Stimulated activated naive CD4-positive, alpha-beta T cell treated with Interleukin-2 at 50 U/mL for 16 hours (primary cell): Measurements from ENCODE around the gene TAGLN2.

Source experiments
- DNase-seq: peaks from one replicate; lab custom pipeline; 2025; lab: John Stamatoyannopoulos, UW

TAGLN2 gene

GRCh38 chr1:159949123-159949522 lies 23.8 kb upstream of the TAGLN2 start:
- DNase-seq, result no peak

- no peak for DNase-seq
These were observed 22.6 kb upstream of the TAGLN2 start for GRCh38 chr1:159947942-159948341.

GRCh38 chr1:159946242-159947187 lies 21.2 kb upstream of the TAGLN2 start:
- DNase-seq, result no peak

- peak; percentile 56 for DNase-seq
These were observed 20.4 kb upstream of the TAGLN2 start, which contains the start of gene IGSF9 for GRCh38 chr1:159945483-159946241. Gene IGSF9 (minus strand): TSS chr1:159945613. CDS start chr1:159943454, 2,159 bp downstream.

GRCh38 chr1:159944623-159945455 lies 19.5 kb upstream of the TAGLN2 start:
- no peak for DNase-seq

GRCh38 chr1:159943908-159944622 lies 18.8 kb upstream of the TAGLN2 start:
- DNase-seq, result no peak

GRCh38 chr1:159943278-159943640 lies 18.0 kb upstream of the TAGLN2 start:
- no peak for DNase-seq

- DNase-seq, result no peak
These were observed 17.4 kb upstream of the TAGLN2 start for GRCh38 chr1:159942632-159943277.

- no peak for DNase-seq
These were observed 16.6 kb upstream of the TAGLN2 start for GRCh38 chr1:159941591-159942560.

GRCh38 chr1:159941141-159941540 lies 15.8 kb upstream of the TAGLN2 start:
- DNase-seq, result no peak

- DNase-seq, result no peak
These were observed 14.8 kb upstream of the TAGLN2 start for GRCh38 chr1:159940006-159940620.

- no peak for DNase-seq
These were observed 14.3 kb upstream of the TAGLN2 start for GRCh38 chr1:159939678-159940002.

GRCh38 chr1:159938905-159939677 lies 13.8 kb upstream of the TAGLN2 start:
- DNase-seq, result no peak

- no peak for DNase-seq
These were observed 13.0 kb upstream of the TAGLN2 start for GRCh38 chr1:159938211-159938852.

GRCh38 chr1:159937054-159937750 lies 11.9 kb upstream of the TAGLN2 start:
- no peak for DNase-seq

- DNase-seq, result peak; percentile 75
These were observed 11.1 kb upstream of the TAGLN2 start for GRCh38 chr1:159936273-159936904.

GRCh38 chr1:159935719-159936272 lies 10.5 kb upstream of the TAGLN2 start:
- DNase-seq, result no peak
